Progenitor cell of endocrine pancreas (in vitro differentiated cells): ENCODE measurements around the gene PLEKHD1. TPM values are rescaled to one million over a fixed set of nuclear protein-coding genes. Genes with fewer than 3 reads are reported as not detected.

Source experiments
- DNase-seq: peaks from one replicate; pipeline ENCODE4 v3.0.0; 2021; ENCODE audit warnings: low spot score; ENCODE audit not compliant: unreplicated experiment
- H3K27ac Mint-ChIP-seq: 2 replicates; pipeline ENCODE4 v1.8.0; 2021; ENCODE audit warnings: mild to moderate bottlenecking, moderate library complexity, mixed read lengths
- H3K27me3 Mint-ChIP-seq: 2 replicates; pipeline ENCODE4 v1.8.0; 2021; ENCODE audit warnings: mixed read lengths
- H3K36me3 Mint-ChIP-seq: 2 replicates; pipeline ENCODE4 v1.8.0; 2022; ENCODE audit warnings: mixed read lengths; ENCODE audit not compliant: insufficient read depth
- H3K4me1 Mint-ChIP-seq: 2 replicates; pipeline ENCODE4 v1.8.0; 2021; ENCODE audit warnings: low read depth, mixed read lengths
- H3K4me3 Mint-ChIP-seq: 2 replicates; pipeline ENCODE4 v1.8.0; 2021; ENCODE audit warnings: low read depth, mild to moderate bottlenecking, moderate library complexity, mixed read lengths
- H3K9me3 Mint-ChIP-seq: 2 replicates; pipeline ENCODE4 v1.8.0; 2021; ENCODE audit warnings: low read depth, mixed read lengths
- CTCF ChIP-seq: fragments of 200-600 bp; sonication (generic); IDR thresholded peaks from one replicate; pipeline ENCODE4 v1.5.0; 2021; ENCODE audit warnings: antibody characterized with exemption, mild to moderate bottlenecking; ENCODE audit not compliant: unreplicated experiment
- total RNA-seq: library from RNA; stranded (reverse); gene quantifications from 2 replicates; pipeline ENCODE4 v1.2.1, GENCODE V29; 2021

Gene PLEKHD1
- total RNA-seq, 1 donor from 2014 or later = 1.5 TPM

- no peak for TF ChIP-seq CTCF
- Mint-ChIP-seq H3K27me3 (no peaks in the 10 kb centered on the region), H3K27ac (no peak overlapping the region), H3K36me3 (no peaks in the 10 kb centered on the region), H3K4me3 (no peak overlapping the region), H3K9me3 (peaks cover 6% of the 10 kb centered on the region), H3K4me1 (peaks cover 7% of the 10 kb centered on the region)
- DNase-seq = no peak
These were observed 34.0 kb downstream of the PLEKHD1 start for GRCh38 chr14:69518289-69519101.

- H3K9me3 Mint-ChIP-seq = peaks cover 6% of the 10 kb centered on the region
- H3K4me1 Mint-ChIP-seq = peaks cover 7% of the 10 kb centered on the region
- H3K27me3 Mint-ChIP-seq = no peaks in the 10 kb centered on the region
- TF ChIP-seq CTCF = no peak
- H3K4me3 Mint-ChIP-seq = no peak overlapping the region
- H3K36me3 Mint-ChIP-seq = no peaks in the 10 kb centered on the region
- peak overlapping the region; percentile 35 for H3K27ac Mint-ChIP-seq
- DNase-seq = no peak
These were observed 34.9 kb downstream of the PLEKHD1 start for GRCh38 chr14:69519204-69520100.

GRCh38 chr14:69522026-69522425, 37.5 kb downstream of the PLEKHD1 start:
- peaks cover 7% of the 10 kb centered on the region for H3K27me3 Mint-ChIP-seq
- H3K9me3 Mint-ChIP-seq = no peaks in the 10 kb centered on the region
- TF ChIP-seq CTCF = no peak
- H3K36me3 Mint-ChIP-seq = no peaks in the 10 kb centered on the region
- no peak for DNase-seq
- no peak overlapping the region for H3K27ac Mint-ChIP-seq
- H3K4me1 Mint-ChIP-seq = peaks cover 7% of the 10 kb centered on the region
- H3K4me3 Mint-ChIP-seq = no peak overlapping the region

- Mint-ChIP-seq H3K27me3 (peaks cover 7% of the 10 kb centered on the region), H3K4me3 (no peak overlapping the region), H3K4me1 (peaks cover 7% of the 10 kb centered on the region), H3K36me3 (no peaks in the 10 kb centered on the region), H3K9me3 (no peaks in the 10 kb centered on the region), H3K27ac (no peak overlapping the region)
- TF ChIP-seq CTCF = no peak
- no peak for DNase-seq
These were observed 41.4 kb downstream of the PLEKHD1 start for GRCh38 chr14:69525896-69526295.

- no peak for TF ChIP-seq CTCF
- no peak overlapping the region for H3K4me3 Mint-ChIP-seq
- H3K27me3 Mint-ChIP-seq = peaks cover 7% of the 10 kb centered on the region
- no peaks in the 10 kb centered on the region for H3K36me3 Mint-ChIP-seq
- H3K9me3 Mint-ChIP-seq = no peaks in the 10 kb centered on the region
- no peak for DNase-seq
- H3K4me1 Mint-ChIP-seq = peaks cover 20% of the 10 kb centered on the region
- no peak overlapping the region for H3K27ac Mint-ChIP-seq
These were observed 43.1 kb downstream of the PLEKHD1 start for GRCh38 chr14:69527635-69528034.
